Kidney (tissue), 14 donors: ENCODE measurements around the gene BACH1. TPM values are rescaled to one million over a fixed set of nuclear protein-coding genes. Genes with fewer than 3 reads are reported as not detected.

Experiments
- DNase-seq, 5 donors: peaks; one replicate each; pipeline ENCODE4 v3.0.0-alpha.2; 2013 to 2020
- FAIRE-seq: peaks from 2 replicates; lab custom pipeline; 2012; peaks lifted over from hg19 to GRCh38; lab: Jason Lieb, UNC
- H3K27ac ChIP-seq, 2 donors: one replicate each; pipeline ENCODE4 v1.7.0; 2013; ENCODE audit warnings: low read depth in 2 of 2, low read length in 2 of 2, inconsistent platforms in 1 of 2
- H3K27me3 ChIP-seq: one replicate; pipeline ENCODE4 v1.7.1; 2013; ENCODE audit warnings: low read length, inconsistent platforms; ENCODE audit not compliant: control insufficient read depth, insufficient read depth
- H3K36me3 ChIP-seq, 3 donors: one replicate each; pipeline versions ENCODE4 v1.7.0 to v1.7.1; 2013; ENCODE audit warnings: low read length in 3 of 3, control low read depth in 1 of 3, inconsistent platforms in 1 of 3; ENCODE audit not compliant: insufficient read depth in 3 of 3, control insufficient read depth in 2 of 3
- H3K4me1 ChIP-seq, 3 donors: one replicate each; pipeline versions ENCODE4 v1.7.0 to v1.7.1; 2013; ENCODE audit warnings: low read length in 3 of 3, inconsistent platforms in 1 of 3, low read depth in 1 of 3; ENCODE audit not compliant: control insufficient read depth in 2 of 3, insufficient read depth in 2 of 3
- H3K4me3 ChIP-seq, 3 donors: one replicate each; pipeline versions ENCODE4 v1.7.0 to v1.8.1; 2013; ENCODE audit warnings: low read length in 3 of 3, control low read depth in 1 of 3, inconsistent platforms in 1 of 3
- H3K9ac ChIP-seq, 3 donors: one replicate each; pipeline versions ENCODE4 v1.7.0 to v1.7.1; 2013; ENCODE audit warnings: low read length in 3 of 3, control low read depth in 1 of 3, inconsistent platforms in 1 of 3
- H3K9me3 ChIP-seq, 3 donors: one replicate each; pipeline versions ENCODE4 v1.7.0 to v1.7.1; 2013; ENCODE audit warnings: low read length in 3 of 3, control low read depth in 1 of 3, inconsistent platforms in 1 of 3; ENCODE audit not compliant: control insufficient read depth in 2 of 3, insufficient read depth in 1 of 3
- CTCF ChIP-seq: IDR thresholded peaks from 3 replicates; pipeline ENCODE4 v1.5.1; 2012; ENCODE audit warnings: mild to moderate bottlenecking, moderate library complexity, borderline replicate concordance; ENCODE audit not compliant: insufficient read depth; ENCODE audit errors: extremely low read depth
- intact Hi-C: fragments of 100-400 bp; cut with DNase I; formaldehyde crosslinking; loops from one replicate; pipeline ENCODE4 v1.11.1; 2022
- polyA plus RNA-seq: library from polyadenylated mRNA; stranded (reverse); fragments of 350-450 nt; fragmentation: Illumina TruSeq; extraction: RNeasy Lipid Tissue Mini Kit (QIAGEN cat#74804); gene quantifications from one replicate; pipeline ENCODE4 v1.2.3, GENCODE V29; 2014; ENCODE audit warnings: low read depth, low replicate concordance; ENCODE audit not compliant: insufficient read depth
- total RNA-seq: library from RNA; stranded (reverse); fragmentation: NEBNext Ultra II Directional; extraction: Animal tissue kit (Norgen Biotek cat#: 25700); gene quantifications from one replicate; pipeline ENCODE4 v1.2.1, GENCODE V29; 2021
- donor health status: control.
- donor health status: control.
- donor health status: control.
- donor health status: control.
- donor health status: control.
- donor health status: DM: yes; HTN: yes; CAD: no.
- donor health status: Normal renal cell carcinoma (clear cell type).

The BACH1 gene
- total and polyA plus RNA-seq, 2 donors from 2014 or later: 5.6 to 85.1 TPM

GRCh38 chr21:29290240-29290639 is 8.5 kb upstream of the BACH1 start:
- intact Hi-C loops: no loop called here
- no peak for TF ChIP-seq CTCF

GRCh38 chr21:29293495-29293894 is 5.2 kb upstream of the BACH1 start:
- Histone ChIP-seq H3K27ac (no peak overlapping the region), H3K4me3 (no peak overlapping the region), H3K27me3 (no peaks in the 10 kb centered on the region), H3K9me3 (no peaks in the 10 kb centered on the region), H3K4me1 (no peaks in the 10 kb centered on the region), H3K9ac (no peak overlapping the region), H3K36me3 (no peaks in the 10 kb centered on the region)
- DNase-seq: no peak
- TF ChIP-seq CTCF: no peak
- intact Hi-C loops: no loop called here
- FAIRE-seq: no peak

More at GRCh38 chr21:29290240-29290639, 8.5 kb upstream of the BACH1 start:
- FAIRE-seq (no peak), DNase-seq (no peak)
- Histone ChIP-seq H3K9ac (no peak overlapping the region), H3K27me3 (no peaks in the 10 kb centered on the region), H3K27ac (no peak overlapping the region), H3K9me3 (no peaks in the 10 kb centered on the region), H3K4me3 (no peak overlapping the region), H3K36me3 (no peaks in the 10 kb centered on the region), H3K4me1 (no peaks in the 10 kb centered on the region)

DNA sequence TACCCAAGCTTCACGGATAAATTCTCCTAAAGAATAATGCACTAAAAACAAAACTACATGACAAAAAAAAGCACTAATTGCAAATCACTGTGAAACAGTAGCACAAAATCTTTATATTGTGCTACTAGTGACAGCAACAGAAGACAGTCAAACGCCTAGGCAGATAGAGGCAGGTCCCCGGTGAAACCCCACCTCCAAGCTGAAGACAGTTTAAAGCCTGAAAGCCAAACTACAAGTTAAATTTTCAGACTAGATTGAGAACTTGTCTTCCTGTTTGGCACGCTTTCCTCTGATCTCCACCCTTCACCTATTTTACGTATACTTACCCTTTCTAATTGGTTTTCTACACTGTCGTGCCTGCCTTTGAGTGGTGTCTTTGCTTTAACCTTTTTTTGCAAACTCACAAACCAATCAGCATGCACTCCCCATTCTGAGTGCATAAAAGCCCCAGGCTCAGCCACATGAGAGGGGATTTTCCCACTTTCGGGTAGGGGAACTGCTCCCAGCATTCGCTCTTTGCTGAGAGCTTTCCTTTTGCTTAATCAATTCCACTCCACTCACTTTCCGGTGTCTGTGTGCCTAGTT is 3.6 kb upstream of the BACH1 start:
- no peak for TF ChIP-seq CTCF
- DNase-seq (no peak), FAIRE-seq (no peak)
- Histone ChIP-seq H3K4me3 (no peak overlapping the region), H3K9me3 (no peaks in the 10 kb centered on the region), H3K36me3 (no peaks in the 10 kb centered on the region), H3K4me1 (peaks cover 0 to 4% (median 0%) of the 10 kb centered on the region in 3 donors), H3K27ac (no peak overlapping the region), H3K9ac (no peak overlapping the region), H3K27me3 (no peaks in the 10 kb centered on the region)
- intact Hi-C loops: no loop called here

- Histone ChIP-seq H3K4me1 (peaks cover 0 to 4% (median under 1%) of the 10 kb centered on the region in 3 donors), H3K36me3 (no peaks in the 10 kb centered on the region), H3K27me3 (no peaks in the 10 kb centered on the region), H3K27ac (no peak overlapping the region), H3K9ac (no peak overlapping the region), H3K9me3 (no peaks in the 10 kb centered on the region), H3K4me3 (peak overlapping the region in 1 of 3 donors; percentile 4)
- DNase-seq (no peak), FAIRE-seq (no peak)
- intact Hi-C loops: no loop called here
- no peak for TF ChIP-seq CTCF
Measured at GRCh38 chr21:29296446-29296845, 2.3 kb upstream of the BACH1 start.
